Caco-2 (cell line): ENCODE results near the gene SLC25A52. TPM values are rescaled to one million over a fixed set of nuclear protein-coding genes. Genes with fewer than 3 reads are reported as not detected.

Experiments
- BruUV-seq: library from RNA; stranded (reverse); fragments of 400-500 nt; replicated peaks from 2 replicates; lab custom pipeline; 2021; lab: Mats Ljungman, UMichigan
- CTCF ChIA-PET: fragments of 300-600 bp; sonication (Branson Sonifier 250); formaldehyde crosslinking; loops from one replicate; lab custom pipeline; 2022; ENCODE audit warnings: antibody characterized with exemption; lab: Charles Lee
- POLR2A ChIA-PET: fragments of 300-600 bp; sonication (Branson Sonifier 250); formaldehyde crosslinking; loops from one replicate; lab custom pipeline; 2022; ENCODE audit warnings: antibody characterized with exemption; lab: Charles Lee
- DNase-seq, 2 experiments: peaks; one replicate each; pipeline versions ENCODE4 v3.0.0 to v3.0.0-alpha.2; 2020 to 2022
- H3K27me3 ChIP-seq: replicated peaks from 2 replicates; pipeline ENCODE4 v1.6.0; 2011; ENCODE audit warnings: low read length; ENCODE audit not compliant: control insufficient read depth, insufficient read depth
- H3K36me3 ChIP-seq: 2 replicates; pipeline ENCODE4 v1.5.1; 2011; ENCODE audit warnings: low read length; ENCODE audit not compliant: control insufficient read depth, insufficient read depth
- H3K4me1 ChIP-seq: fragments of 250-450 bp; sonication (Bioruptor Pico); 2 replicates; pipeline ENCODE4 v1.5.1; 2020; ENCODE audit warnings: mild to moderate bottlenecking
- H3K4me3 ChIP-seq: 2 replicates; pipeline ENCODE4 v1.5.1; 2011; ENCODE audit warnings: low read depth, mild to moderate bottlenecking, control low read depth, low read length
- H3K9me3 ChIP-seq: fragments of 250-450 bp; sonication (Bioruptor Pico); 2 replicates; pipeline ENCODE4 v1.5.1; 2020; ENCODE audit warnings: mild to moderate bottlenecking, moderate library complexity
- H3K27ac Mint-ChIP-seq: one replicate; pipeline ENCODE4 v1.8.0; 2022; ENCODE audit warnings: mixed read lengths; ENCODE audit not compliant: unreplicated experiment
- H3K27me3 Mint-ChIP-seq: one replicate; pipeline ENCODE4 v1.8.0; 2022; ENCODE audit warnings: mixed read lengths; ENCODE audit not compliant: insufficient read depth, unreplicated experiment
- H3K36me3 Mint-ChIP-seq: one replicate; pipeline ENCODE4 v1.8.0; 2022; ENCODE audit warnings: mild to moderate bottlenecking, mixed read lengths; ENCODE audit not compliant: insufficient read depth, unreplicated experiment
- H3K4me1 Mint-ChIP-seq: one replicate; pipeline ENCODE4 v1.8.0; 2022; ENCODE audit warnings: low read depth, mixed read lengths; ENCODE audit not compliant: unreplicated experiment
- H3K4me3 Mint-ChIP-seq: one replicate; pipeline ENCODE4 v1.8.0; 2022; ENCODE audit warnings: mild to moderate bottlenecking, moderate library complexity, mixed read lengths; ENCODE audit not compliant: unreplicated experiment
- H3K9me3 Mint-ChIP-seq: one replicate; pipeline ENCODE4 v1.8.0; 2022; ENCODE audit warnings: mixed read lengths; ENCODE audit not compliant: unreplicated experiment
- CTCF ChIP-seq, 2 experiments: fragments of 200-600 bp in 1 of 2; IDR thresholded peaks; 1 replicate in 1 of 2; 2 replicates in 1 of 2; pipeline versions ENCODE4 v1.5.1 to v1.8.0; 2011 to 2022; ENCODE audit warnings: antibody characterized with exemption in 1 of 2, control low read depth in 1 of 2, inconsistent platforms in 1 of 2, low read depth in 1 of 2, low read length in 1 of 2, mild to moderate bottlenecking in 1 of 2, moderate library complexity in 1 of 2; ENCODE audit not compliant: insufficient read depth in 1 of 2, severe bottlenecking in 1 of 2, unreplicated experiment in 1 of 2
- intact Hi-C: fragments of 100-400 bp; cut with micrococcal nuclease; formaldehyde crosslinking; loops from one replicate; pipeline ENCODE4 v1.10.0; 2022; ENCODE audit not compliant: unreplicated experiment
- total RNA-seq: library from RNA; stranded (reverse); gene quantifications from 2 replicates; pipeline ENCODE4 v1.2.3, GENCODE V29; 2022

The SLC25A52 gene
- total RNA-seq, 1 experiment from 2014 or later: not detected

- ChIA-PET CTCF (no interaction called here), POLR2A (no interaction called here)
- Histone ChIP-seq H3K27me3 (no peaks in the 10 kb centered on the region), H3K9me3 (no peaks in the 10 kb centered on the region), H3K4me1 (no peaks in the 10 kb centered on the region), H3K36me3 (no peaks in the 10 kb centered on the region), H3K4me3 (no peak overlapping the region)
- Mint-ChIP-seq H3K27ac (no peak overlapping the region), H3K36me3 (no peaks in the 10 kb centered on the region), H3K9me3 (no peaks in the 10 kb centered on the region), H3K27me3 (no peaks in the 10 kb centered on the region), H3K4me3 (no peak overlapping the region), H3K4me1 (no peaks in the 10 kb centered on the region)
- BruUV-seq: no TSS peak
- no peak for TF ChIP-seq CTCF (IDR thresholded peaks at IDR 0.05; ENCODE audit: insufficient read depth in 1 of 2, low read depth in 1 of 2, low read length in 1 of 2, severe bottlenecking in 1 of 2, unreplicated experiment in 1 of 2)
- no peak for DNase-seq
- intact Hi-C loops: no loop called here
Observed at GRCh38 chr18:31718386-31718785, 42.3 kb downstream of the SLC25A52 start.

GRCh38 chr18:31716362-31716761 lies 44.3 kb downstream of the SLC25A52 start:
- POLR2A ChIA-PET: no interaction called here
- Mint-ChIP-seq H3K27me3 (no peaks in the 10 kb centered on the region), H3K27ac (no peak overlapping the region), H3K9me3 (no peaks in the 10 kb centered on the region), H3K4me3 (no peak overlapping the region), H3K36me3 (no peaks in the 10 kb centered on the region), H3K4me1 (no peaks in the 10 kb centered on the region)
- no peaks in the 10 kb centered on the region for H3K27me3 ChIP-seq
- BruUV-seq: no TSS peak
- CTCF ChIA-PET: no interaction called here
- no peak overlapping the region for H3K4me3 ChIP-seq
- TF ChIP-seq CTCF (IDR thresholded peaks at IDR 0.05; ENCODE audit: insufficient read depth in 1 of 2, low read depth in 1 of 2, low read length in 1 of 2, severe bottlenecking in 1 of 2, unreplicated experiment in 1 of 2): no peak
- intact Hi-C loops: no loop called here
- H3K4me1 ChIP-seq: no peaks in the 10 kb centered on the region
- no peaks in the 10 kb centered on the region for H3K36me3 ChIP-seq
- DNase-seq: no peak
- H3K9me3 ChIP-seq: no peaks in the 10 kb centered on the region

- intact Hi-C loops: loop anchor here (1.0 kb wide), 1 partner anchor 108 kb away; no protein-coding TSS in a partner anchor
- Histone ChIP-seq H3K4me1 (no peaks in the 10 kb centered on the region), H3K36me3 (no peaks in the 10 kb centered on the region), H3K9me3 (no peaks in the 10 kb centered on the region), H3K27me3 (no peaks in the 10 kb centered on the region), H3K4me3 (no peak overlapping the region)
- CTCF ChIA-PET: no interaction called here
- POLR2A ChIA-PET: no interaction called here
- Mint-ChIP-seq H3K9me3 (no peaks in the 10 kb centered on the region), H3K4me1 (no peaks in the 10 kb centered on the region), H3K36me3 (no peaks in the 10 kb centered on the region), H3K27me3 (no peaks in the 10 kb centered on the region), H3K27ac (no peak overlapping the region), H3K4me3 (no peak overlapping the region)
- no peak for TF ChIP-seq CTCF (IDR thresholded peaks at IDR 0.05; ENCODE audit: insufficient read depth in 1 of 2, low read depth in 1 of 2, low read length in 1 of 2, severe bottlenecking in 1 of 2, unreplicated experiment in 1 of 2)
- no peak for DNase-seq
- no TSS peak for BruUV-seq
Observed at GRCh38 chr18:31711365-31712172, 49.1 kb downstream of the SLC25A52 start.
